Rectal smooth muscle tissue (tissue), 1 donor: ENCODE data around the gene MYO1D.
"Not testable (repeated sequence)": the region's sequence is repeated elsewhere in the genome, so short reads cannot be mapped to it uniquely, and the experiment has no call there.

Source experiments
- H3K27ac ChIP-seq: one replicate; pipeline ENCODE4 v1.7.0; 2013; ENCODE audit warnings: low read depth, low read length, inconsistent platforms
- H3K27me3 ChIP-seq: one replicate; pipeline ENCODE4 v1.7.0; 2013; ENCODE audit warnings: low read length; ENCODE audit not compliant: control insufficient read depth, insufficient read depth
- H3K36me3 ChIP-seq: one replicate; pipeline ENCODE4 v1.7.0; 2013; ENCODE audit warnings: low read length; ENCODE audit not compliant: control insufficient read depth, insufficient read depth
- H3K4me1 ChIP-seq: one replicate; pipeline ENCODE4 v1.7.0; 2013; ENCODE audit warnings: low read length; ENCODE audit not compliant: control insufficient read depth, insufficient read depth
- H3K4me3 ChIP-seq: one replicate; pipeline ENCODE4 v1.7.0; 2013; ENCODE audit warnings: low read length
- H3K9ac ChIP-seq: one replicate; pipeline ENCODE4 v1.7.0; 2013; ENCODE audit warnings: low read length

MYO1D gene

DNA sequence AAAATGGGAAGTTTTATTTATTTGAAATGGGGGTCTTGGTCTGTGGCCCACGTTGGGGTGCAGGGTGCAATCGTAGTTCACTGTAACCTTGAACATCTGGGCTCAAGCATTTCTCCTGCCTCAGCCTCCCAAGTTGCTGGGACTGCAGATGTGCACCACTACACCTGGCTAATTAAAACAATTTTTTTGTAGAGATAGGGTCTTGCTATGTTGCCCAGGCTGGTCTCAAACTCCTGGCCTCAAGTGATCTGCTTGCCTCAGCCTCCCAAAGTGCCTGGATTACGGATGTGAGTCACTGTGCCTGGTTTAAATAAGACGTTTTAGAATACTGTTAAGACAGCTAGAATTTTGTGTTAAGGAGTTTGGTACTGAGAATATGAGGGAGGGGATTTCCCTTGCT, 416.9 kb downstream of the MYO1D start:
- H3K36me3 ChIP-seq = peaks cover 22% of the 10 kb centered on the region
- no peak overlapping the region for H3K27ac ChIP-seq
- no peak overlapping the region for H3K4me3 ChIP-seq
- H3K27me3 ChIP-seq = no peaks in the 10 kb centered on the region
- no peak overlapping the region for H3K9ac ChIP-seq
- H3K4me1 ChIP-seq = no peaks in the 10 kb centered on the region

DNA sequence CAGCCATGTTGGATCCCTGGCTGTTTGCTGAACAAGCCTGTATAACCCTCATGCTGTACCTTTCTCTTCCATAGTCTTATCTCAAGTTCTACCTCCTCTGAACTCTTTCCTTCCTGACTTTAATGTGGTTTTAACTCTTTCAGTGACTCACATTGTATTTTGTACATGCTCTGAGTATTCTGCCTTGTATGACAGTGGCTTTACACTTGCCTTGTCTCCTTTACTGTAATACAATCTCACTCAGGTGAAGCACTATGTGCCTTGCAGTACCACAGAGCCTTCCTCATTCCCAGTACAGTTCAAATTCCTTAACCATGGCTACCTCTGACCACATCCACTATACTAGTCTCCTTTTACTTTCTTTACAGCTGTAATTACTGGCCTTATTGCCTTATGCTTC, 418.6 kb downstream of the MYO1D start:
- Histone ChIP-seq H3K4me3 (no peak overlapping the region), H3K27ac (no peak overlapping the region), H3K27me3 (no peaks in the 10 kb centered on the region), H3K4me1 (no peaks in the 10 kb centered on the region), H3K36me3 (peaks cover 19% of the 10 kb centered on the region), H3K9ac (no peak overlapping the region)

GRCh38 chr17:32453370-32453769, 423.6 kb downstream of the MYO1D start:
- Histone ChIP-seq H3K27me3 (no peaks in the 10 kb centered on the region), H3K9ac (no peak overlapping the region), H3K4me1 (no peaks in the 10 kb centered on the region), H3K27ac (no peak overlapping the region), H3K4me3 (no peak overlapping the region), H3K36me3 (peaks cover 24% of the 10 kb centered on the region)

GRCh38 chr17:32452281-32452680, 424.6 kb downstream of the MYO1D start:
- H3K9ac ChIP-seq = no peak overlapping the region
- H3K27me3 ChIP-seq = no peaks in the 10 kb centered on the region
- no peak overlapping the region for H3K27ac ChIP-seq
- H3K4me1 ChIP-seq = no peaks in the 10 kb centered on the region
- no peak overlapping the region for H3K4me3 ChIP-seq
- peaks cover 23% of the 10 kb centered on the region for H3K36me3 ChIP-seq

DNA sequence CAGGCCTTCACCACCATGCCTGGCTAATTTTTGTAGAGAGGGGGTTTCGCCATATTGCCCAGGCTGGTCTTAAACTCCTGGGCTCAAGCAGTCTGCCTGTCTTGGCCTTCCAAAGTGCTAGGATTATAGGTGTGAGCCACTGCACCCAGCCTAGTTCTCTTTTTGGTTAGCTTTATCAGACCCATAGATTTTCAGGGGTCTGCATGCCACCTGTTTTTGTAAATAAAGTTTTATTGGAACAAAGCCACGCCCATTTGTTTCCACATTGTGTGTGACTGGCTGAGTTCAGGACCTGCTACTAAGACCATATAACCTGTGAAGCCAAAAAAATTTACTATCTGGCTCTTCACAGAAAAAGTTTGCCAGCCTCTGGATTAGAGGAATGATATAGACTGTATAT, 425.0 kb downstream of the MYO1D start:
- H3K27ac ChIP-seq = no peak overlapping the region
- H3K9ac ChIP-seq = no peak overlapping the region
- no peaks in the 10 kb centered on the region for H3K4me1 ChIP-seq
- H3K27me3 ChIP-seq = no peaks in the 10 kb centered on the region
- peaks cover 20% of the 10 kb centered on the region for H3K36me3 ChIP-seq
- no peak overlapping the region for H3K4me3 ChIP-seq

DNA sequence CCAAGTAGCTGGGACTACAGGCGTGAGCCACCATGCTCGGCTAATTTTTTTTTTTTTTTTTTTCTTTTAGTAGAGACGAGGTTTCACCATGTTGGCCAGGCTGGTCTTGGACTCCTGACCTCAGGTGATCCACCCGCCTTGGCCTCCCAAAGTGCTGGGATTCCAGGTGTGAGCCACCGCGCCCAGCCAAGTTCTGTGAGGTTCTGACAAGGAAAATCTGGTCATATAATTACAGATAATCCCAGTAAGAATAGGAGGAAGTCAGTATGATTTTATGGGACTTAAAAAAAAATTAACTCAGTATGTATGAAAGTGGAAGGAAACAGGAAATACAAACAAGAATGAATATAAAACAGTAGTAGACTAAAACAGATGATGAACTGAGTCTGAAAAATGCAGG, 426.5 kb downstream of the MYO1D start:
- not testable (repeated sequence) for H3K9ac ChIP-seq, H3K27ac ChIP-seq, H3K4me3 ChIP-seq, H3K4me1 ChIP-seq, H3K27me3 ChIP-seq
- H3K36me3 ChIP-seq = peaks cover 19% of the 10 kb centered on the region

DNA sequence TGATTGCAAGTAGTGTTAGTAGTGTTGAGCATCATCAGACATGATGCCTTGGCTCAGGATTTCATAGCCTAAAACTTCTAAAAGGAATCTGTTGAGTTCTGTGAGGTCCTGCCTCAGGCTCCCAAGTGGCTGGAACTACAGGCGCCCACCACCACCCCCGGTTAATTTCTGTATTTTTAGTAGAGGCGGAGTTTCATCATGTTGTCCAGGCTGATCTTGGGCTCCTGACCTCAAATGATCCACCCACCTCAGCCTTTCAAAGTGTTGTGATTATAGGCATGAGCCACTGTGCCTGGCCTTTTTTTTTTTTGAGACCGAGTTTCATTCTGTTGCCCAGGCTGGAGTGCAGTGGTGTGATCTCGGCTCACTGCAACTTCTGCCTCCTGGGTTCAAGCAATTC, 427.0 kb downstream of the MYO1D start:
- Histone ChIP-seq H3K4me3 (no peak overlapping the region), H3K27ac (no peak overlapping the region), H3K36me3 (peaks cover 16% of the 10 kb centered on the region), H3K27me3 (no peaks in the 10 kb centered on the region), H3K9ac (no peak overlapping the region), H3K4me1 (peaks cover 6% of the 10 kb centered on the region)

DNA sequence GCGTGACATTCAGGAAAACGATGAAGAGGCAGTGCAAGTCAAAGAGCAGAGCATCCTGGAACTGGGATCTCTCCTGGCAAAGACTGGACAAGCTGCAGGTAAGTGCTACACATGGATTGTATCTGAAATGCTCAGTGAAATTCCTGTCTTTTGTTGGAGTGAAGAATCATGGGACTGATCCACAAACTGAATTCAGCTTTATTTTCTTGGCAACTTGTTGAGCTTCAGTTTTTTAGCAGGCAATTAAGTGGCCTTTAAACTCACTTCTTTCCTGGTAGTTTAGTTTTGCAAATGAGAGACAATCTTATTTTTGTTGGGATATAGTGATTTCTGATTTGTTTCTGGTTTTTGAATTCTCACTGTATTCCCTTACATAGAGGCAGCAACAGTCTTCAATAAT, 430.0 kb downstream of the MYO1D start:
- Histone ChIP-seq H3K27me3 (no peaks in the 10 kb centered on the region), H3K9ac (no peak overlapping the region), H3K4me3 (no peak overlapping the region), H3K27ac (no peak overlapping the region), H3K36me3 (peaks cover 9% of the 10 kb centered on the region), H3K4me1 (peaks cover 6% of the 10 kb centered on the region)

GRCh38 chr17:32445971-32446370, 431.0 kb downstream of the MYO1D start:
- H3K36me3 ChIP-seq = peaks cover 5% of the 10 kb centered on the region

GRCh38 chr17:32445497-32445896, 431.4 kb downstream of the MYO1D start:
- Histone ChIP-seq H3K27ac (peak overlapping the region; percentile 70), H3K27me3 (no peaks in the 10 kb centered on the region), H3K4me1 (peaks cover 6% of the 10 kb centered on the region), H3K36me3 (peaks cover 5% of the 10 kb centered on the region), H3K9ac (no peak overlapping the region), H3K4me3 (peak overlapping the region; percentile 95)

More at GRCh38 chr17:32445971-32446370, 431.0 kb downstream of the MYO1D start:
- Histone ChIP-seq H3K4me1 (peaks cover 6% of the 10 kb centered on the region), H3K27ac (no peak overlapping the region), H3K4me3 (no peak overlapping the region), H3K27me3 (no peaks in the 10 kb centered on the region), H3K9ac (no peak overlapping the region)

DNA sequence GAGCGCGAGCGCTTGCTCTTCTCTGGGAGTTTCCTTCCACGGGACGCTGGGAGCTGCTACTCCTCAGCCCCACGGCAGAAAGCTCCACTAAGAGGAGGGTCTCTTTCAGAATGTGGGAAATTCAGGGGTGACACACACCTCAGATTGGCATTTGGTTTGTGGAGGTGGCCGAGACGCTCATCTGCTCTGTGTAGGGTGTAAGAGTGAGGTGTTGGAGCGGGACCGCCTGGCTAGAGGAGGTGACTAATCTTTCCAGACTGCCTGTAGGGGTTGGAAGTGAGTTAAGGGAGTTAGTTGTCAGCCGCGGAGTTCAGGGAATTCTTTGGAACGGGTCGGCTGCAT, 431.9 kb downstream of the MYO1D start:
- Histone ChIP-seq H3K27ac (peak overlapping the region; percentile 70), H3K4me1 (peaks cover 6% of the 10 kb centered on the region), H3K36me3 (peaks cover 5% of the 10 kb centered on the region), H3K4me3 (peak overlapping the region; percentile 95), H3K27me3 (no peaks in the 10 kb centered on the region), H3K9ac (peak overlapping the region; percentile 91)

GRCh38 chr17:32444301-32445073, 432.4 kb downstream of the MYO1D start, which contains the start of gene PSMD11:
TSS of gene PSMD11 (plus strand) at chr17:32444510. CDS start at chr17:32444524, 14 bp downstream.
- peaks cover 5% of the 10 kb centered on the region for H3K36me3 ChIP-seq
- H3K4me3 ChIP-seq = peak within 1 kb of the TSS; percentile 95
- H3K27me3 ChIP-seq = no peaks in the 10 kb centered on the region
- peaks cover 6% of the 10 kb centered on the region for H3K4me1 ChIP-seq
- H3K27ac ChIP-seq = peak within 1 kb of the TSS; percentile 70
- peak within 1 kb of the TSS; percentile 91 for H3K9ac ChIP-seq

DNA sequence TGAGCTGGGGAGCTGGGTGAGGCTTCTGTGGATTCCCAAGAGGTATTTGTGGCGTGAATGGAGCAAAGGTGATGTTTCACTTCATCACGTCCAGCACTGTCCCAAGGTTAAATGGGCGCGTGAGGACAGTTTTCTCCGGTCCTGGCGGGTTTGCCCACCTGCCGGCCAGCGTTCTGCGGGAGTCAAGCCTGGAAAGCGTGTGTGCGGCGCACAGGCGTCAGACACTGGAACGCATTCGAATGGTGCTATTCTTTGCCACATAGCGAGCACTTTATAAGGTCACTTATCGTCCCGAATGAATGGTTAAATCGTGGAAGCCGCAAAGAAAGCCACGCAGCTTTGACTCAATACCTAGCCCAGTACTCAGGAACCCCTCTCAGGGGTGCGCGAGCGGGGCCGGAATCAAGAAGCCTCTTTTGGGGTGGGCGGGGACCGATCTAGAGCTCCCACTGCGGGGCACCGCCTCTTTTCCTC, 433.1 kb downstream of the MYO1D start:
- H3K27ac ChIP-seq = no peak overlapping the region
- peaks cover 6% of the 10 kb centered on the region for H3K4me1 ChIP-seq
- peak overlapping the region; percentile 95 for H3K4me3 ChIP-seq
- H3K27me3 ChIP-seq = no peaks in the 10 kb centered on the region
- no peak overlapping the region for H3K9ac ChIP-seq
- peaks cover 5% of the 10 kb centered on the region for H3K36me3 ChIP-seq
